H1 (cell line): Measurements from ENCODE around the gene TSPEAR. TPM values are rescaled to one million over a fixed set of nuclear protein-coding genes. Genes with fewer than 3 reads are reported as not detected.
A peak's percentile ranks its signal among the peaks of the same experiment; 100 is the strongest.

ENCODE experiments used
- CTCF ChIA-PET: fragments of 300-600 bp; sonication (Branson Sonifier 250); formaldehyde crosslinking; loops from one replicate; lab custom pipeline; 2021; ENCODE audit not compliant: partially characterized antibody; lab: Charles Lee
- POLR2A ChIA-PET: fragments of 300-600 bp; sonication (Branson Sonifier 250); formaldehyde crosslinking; loops from one replicate; lab custom pipeline; 2021; ENCODE audit warnings: inconsistent platforms; ENCODE audit not compliant: partially characterized antibody; lab: Charles Lee
- DNase-seq, 2 experiments: peaks; one replicate each; pipeline versions ENCODE4 v3.0.0 to v3.0.0-alpha.2; 2010 to 2022; ENCODE audit warnings: low spot score in 2 of 2, low read depth in 1 of 2, mixed read lengths in 1 of 2
- FAIRE-seq: peaks from 2 replicates; lab custom pipeline; 2011; peaks lifted over from hg19 to GRCh38; lab: Jason Lieb, UNC
- H2AFZ ChIP-seq: 2 replicates; pipeline ENCODE4 v1.8.1; 2012; ENCODE audit warnings: low read length, inconsistent platforms
- H2AK5ac ChIP-seq: 2 replicates; pipeline ENCODE4 v1.6.1; 2013; ENCODE audit warnings: low read depth, low read length
- H2BK120ac ChIP-seq: replicated peaks from 2 replicates; pipeline ENCODE3; 2013; ENCODE audit warnings: low read depth, low read length, inconsistent platforms
- H2BK12ac ChIP-seq: 2 replicates; pipeline ENCODE4 v1.6.1; 2013; ENCODE audit warnings: low read depth, low read length
- H2BK15ac ChIP-seq: 2 replicates; pipeline ENCODE4 v1.6.1; 2013; ENCODE audit warnings: low read length
- H2BK20ac ChIP-seq: 2 replicates; pipeline ENCODE4 v1.6.1; 2013; ENCODE audit warnings: low read length
- H2BK5ac ChIP-seq: 2 replicates; pipeline ENCODE4 v1.6.1; 2013; ENCODE audit warnings: low read depth, low read length
- H3K14ac ChIP-seq: 2 replicates; pipeline ENCODE4 v1.6.1; 2013; ENCODE audit warnings: inconsistent platforms; ENCODE audit not compliant: insufficient read length
- H3K18ac ChIP-seq: 2 replicates; pipeline ENCODE4 v1.6.1; 2013; ENCODE audit warnings: low read length; ENCODE audit errors: extremely low read depth
- H3K23ac ChIP-seq: 2 replicates; pipeline ENCODE4 v1.6.1; 2013; ENCODE audit warnings: inconsistent platforms; ENCODE audit not compliant: insufficient read length
- H3K23me2 ChIP-seq: 2 replicates; pipeline ENCODE4 v1.6.1; 2013; ENCODE audit warnings: low read depth, low read length
- H3K27ac ChIP-seq: 2 replicates; pipeline ENCODE4 v1.6.1; 2011; ENCODE audit warnings: low read depth, low read length, inconsistent platforms
- H3K27me3 ChIP-seq, 4 experiments: replicated peaks in 1 of 4; 1 replicate in 1 of 4; 2 replicates in 3 of 4; pipeline versions ENCODE4 v1.6.1 to v1.8.1; 2011 to 2013; ENCODE audit warnings: low read length in 3 of 4, mild to moderate bottlenecking in 3 of 4, inconsistent platforms in 2 of 4, mixed read lengths in 2 of 4, moderate library complexity in 1 of 4; ENCODE audit not compliant: control insufficient read depth in 3 of 4, insufficient read depth in 3 of 4; ENCODE audit errors: extremely low read depth in 1 of 4
- H3K36me3 ChIP-seq, 4 experiments: 2 replicates each; pipeline versions ENCODE4 v1.6.1 to v1.8.1; 2011 to 2013; ENCODE audit warnings: mild to moderate bottlenecking in 4 of 4, low read length in 3 of 4, moderate library complexity in 2 of 4, control low read depth in 1 of 4, inconsistent platforms in 1 of 4; ENCODE audit not compliant: insufficient read depth in 4 of 4, control insufficient read depth in 2 of 4
- H3K4ac ChIP-seq: replicated peaks from 2 replicates; pipeline ENCODE3; 2013; ENCODE audit warnings: low read length, low read depth, mixed read lengths, inconsistent platforms; ENCODE audit not compliant: insufficient read length
- H3K4me1 ChIP-seq, 4 experiments: replicated peaks in 1 of 4; 1 replicate in 1 of 4; 2 replicates in 3 of 4; pipeline versions ENCODE4 v1.6.1 to v1.8.1; 2011 to 2013; ENCODE audit warnings: low read length in 3 of 4, inconsistent platforms in 2 of 4, mixed read lengths in 1 of 4; ENCODE audit not compliant: insufficient read depth in 4 of 4, control insufficient read depth in 3 of 4
- H3K4me2 ChIP-seq, 2 experiments: 2 replicates each; pipeline versions ENCODE4 v1.6.1 to v1.8.1; 2011 to 2013; ENCODE audit warnings: low read depth in 2 of 2, low read length in 2 of 2, control low read depth in 1 of 2, inconsistent platforms in 1 of 2, mild to moderate bottlenecking in 1 of 2; ENCODE audit not compliant: insufficient read depth in 1 of 2
- H3K4me3 ChIP-seq, 4 experiments: fragments of 200-600, 300-600 bp in 1 of 4; sonication (generic), shearing (Covaris generic), sonication (Bioruptor Twin) in 1 of 4; 2 replicates each; pipeline versions ENCODE4 v1.5.1 to v1.8.1; 2011 to 2016; ENCODE audit warnings: low read length in 4 of 4, low read depth in 3 of 4, control low read depth in 2 of 4, inconsistent platforms in 2 of 4, mild to moderate bottlenecking in 2 of 4, mixed read lengths in 1 of 4, moderate library complexity in 1 of 4; ENCODE audit not compliant: insufficient read depth in 2 of 4; ENCODE audit errors: extremely low read depth in 1 of 4
- H3K56ac ChIP-seq: replicated peaks from 2 replicates; pipeline ENCODE3; 2013; ENCODE audit warnings: low read depth, mild to moderate bottlenecking, mixed read lengths, low read length, inconsistent platforms; ENCODE audit not compliant: insufficient read length
- H3K79me1 ChIP-seq: 2 replicates; pipeline ENCODE4 v1.6.1; 2013; ENCODE audit warnings: low read depth, low read length, control low read depth
- H3K79me2 ChIP-seq, 2 experiments: 2 replicates each; pipeline versions ENCODE4 v1.6.1 to v1.8.1; 2012 to 2013; ENCODE audit warnings: low read length in 2 of 2, mild to moderate bottlenecking in 2 of 2, inconsistent platforms in 1 of 2; ENCODE audit not compliant: insufficient read depth in 2 of 2, control insufficient read depth in 1 of 2
- H3K9ac ChIP-seq, 4 experiments: replicated peaks in 1 of 4; 1 replicate in 1 of 4; 2 replicates in 3 of 4; pipeline versions ENCODE4 v1.6.1 to v1.8.1; 2011 to 2013; ENCODE audit warnings: low read depth in 3 of 4, low read length in 3 of 4, control low read depth in 2 of 4, mild to moderate bottlenecking in 2 of 4, moderate library complexity in 2 of 4, inconsistent platforms in 1 of 4; ENCODE audit errors: extremely low read depth in 1 of 4
- H3K9me3 ChIP-seq, 2 experiments: 2 replicates each; pipeline versions ENCODE4 v1.6.1 to v1.8.1; 2012 to 2013; ENCODE audit warnings: mild to moderate bottlenecking in 2 of 2, moderate library complexity in 2 of 2, control low read depth in 1 of 2, inconsistent platforms in 1 of 2, low read depth in 1 of 2, low read length in 1 of 2, mixed read lengths in 1 of 2; ENCODE audit not compliant: insufficient read depth in 2 of 2
- H4K20me1 ChIP-seq, 2 experiments: replicated peaks in 1 of 2; 2 replicates each; pipeline versions ENCODE3 to v1.8.1; 2011 to 2013; ENCODE audit warnings: inconsistent platforms in 2 of 2, low read length in 2 of 2, mild to moderate bottlenecking in 1 of 2; ENCODE audit not compliant: insufficient read depth in 2 of 2, control insufficient read depth in 1 of 2
- H4K5ac ChIP-seq: 2 replicates; pipeline ENCODE4 v1.6.1; 2013; ENCODE audit warnings: low read length, low read depth, mixed read lengths, inconsistent platforms; ENCODE audit not compliant: insufficient read length
- H4K8ac ChIP-seq: 2 replicates; pipeline ENCODE4 v1.8.0; 2013; ENCODE audit warnings: mild to moderate bottlenecking, moderate library complexity, low read length, inconsistent platforms; ENCODE audit not compliant: insufficient read depth; ENCODE audit errors: extremely low read depth
- H4K91ac ChIP-seq: replicated peaks from 2 replicates; pipeline ENCODE3; 2013; ENCODE audit warnings: low read length, mixed read lengths, inconsistent platforms; ENCODE audit not compliant: insufficient read length
- BRCA1 ChIP-seq: IDR thresholded peaks from 2 replicates; pipeline ENCODE4 v1.6.1; 2012; ENCODE audit warnings: low read depth, low read length, improper control_type of control experiment
- CBX5 ChIP-seq: fragments of 300-800, 300-1000 bp; sonication (generic); IDR thresholded peaks from 2 replicates; pipeline ENCODE4 v1.7.1; 2016; ENCODE audit warnings: antibody characterized with exemption, low read length, low read depth
- CHD2 ChIP-seq: IDR thresholded peaks from 2 replicates; pipeline ENCODE4 v1.6.1; 2012; ENCODE audit warnings: low read length, improper control_type of control experiment
- RNF2 ChIP-seq: fragments of 200-900, 300-1000 bp; sonication (generic); IDR thresholded peaks from 2 replicates; pipeline ENCODE4 v1.7.1; 2016; ENCODE audit warnings: borderline replicate concordance, low read depth, mild to moderate bottlenecking, antibody characterized with exemption, low read length; ENCODE audit not compliant: poor library complexity, severe bottlenecking; ENCODE audit errors: missing control alignments
- SAP30 ChIP-seq: fragments of 300-600 bp; sonication (generic); IDR thresholded peaks from 2 replicates; pipeline ENCODE4 v1.7.1; 2012; ENCODE audit warnings: low read length, moderate library complexity, mild to moderate bottlenecking, inconsistent platforms; ENCODE audit not compliant: insufficient read depth, insufficient replicate concordance
- SRF ChIP-seq: IDR thresholded peaks from 2 replicates; pipeline ENCODE4 v1.6.1; 2011; ENCODE audit warnings: mild to moderate bottlenecking, low read depth, low read length, moderate library complexity
- TCF12 ChIP-seq: IDR thresholded peaks from 2 replicates; pipeline ENCODE4 v1.6.1; 2011; ENCODE audit warnings: low read depth, mild to moderate bottlenecking, low read length
- WGBS, 2 experiments: shearing (Covaris generic) in 1 of 2; methylation state at CpG; one replicate each; pipeline versions ENCODE4 v1.1.6 to v1.1.7; 2013 to 2015; ENCODE audit warnings: low lambda C conversion rate in 2 of 2, mixed read lengths in 2 of 2, inconsistent platforms in 1 of 2, low coverage in 1 of 2, missing lambda C conversion rate in 1 of 2; ENCODE audit not compliant: insufficient replicate concordance in 2 of 2, insufficient coverage in 1 of 2, insufficient read length in 1 of 2; ENCODE audit errors: extremely low coverage in 1 of 2, missing lambda C conversion rate in 1 of 2; 5-methylcytosine and 5-hydroxymethylcytosine counted together
- polyA plus RNA-seq, 7 experiments: library from polyadenylated mRNA; depleted of rRNA in 3 of 7; stranded (reverse) in 5 of 7; unstranded in 2 of 7; fragments of >200 nt in 5 of 7; fragments of 200-250 nt in 2 of 7; gene quantifications; 1 replicate in 5 of 7; 2 replicates in 1 of 7; 4 replicates in 1 of 7; pipeline versions ENCODE4 v1.2.1 to v1.2.3, GENCODE V29; 2011 to 2013; ENCODE audit warnings: missing spikeins in 2 of 7, mixed read lengths in 2 of 7
- total RNA-seq: library from RNA; stranded (reverse); fragmentation: NEBNext Ultra II Directional; extraction: Animal tissue kit (Norgen Biotek cat#: 25700); gene quantifications from 2 replicates; pipeline ENCODE4 v1.2.1, GENCODE V29; 2021

The TSPEAR gene
- total and polyA plus RNA-seq, 2 of the 8 experiments (the other 6 are each of a cell fraction or from before 2014, with no cell fraction given): 0.58 to 0.89 TPM

DNA sequence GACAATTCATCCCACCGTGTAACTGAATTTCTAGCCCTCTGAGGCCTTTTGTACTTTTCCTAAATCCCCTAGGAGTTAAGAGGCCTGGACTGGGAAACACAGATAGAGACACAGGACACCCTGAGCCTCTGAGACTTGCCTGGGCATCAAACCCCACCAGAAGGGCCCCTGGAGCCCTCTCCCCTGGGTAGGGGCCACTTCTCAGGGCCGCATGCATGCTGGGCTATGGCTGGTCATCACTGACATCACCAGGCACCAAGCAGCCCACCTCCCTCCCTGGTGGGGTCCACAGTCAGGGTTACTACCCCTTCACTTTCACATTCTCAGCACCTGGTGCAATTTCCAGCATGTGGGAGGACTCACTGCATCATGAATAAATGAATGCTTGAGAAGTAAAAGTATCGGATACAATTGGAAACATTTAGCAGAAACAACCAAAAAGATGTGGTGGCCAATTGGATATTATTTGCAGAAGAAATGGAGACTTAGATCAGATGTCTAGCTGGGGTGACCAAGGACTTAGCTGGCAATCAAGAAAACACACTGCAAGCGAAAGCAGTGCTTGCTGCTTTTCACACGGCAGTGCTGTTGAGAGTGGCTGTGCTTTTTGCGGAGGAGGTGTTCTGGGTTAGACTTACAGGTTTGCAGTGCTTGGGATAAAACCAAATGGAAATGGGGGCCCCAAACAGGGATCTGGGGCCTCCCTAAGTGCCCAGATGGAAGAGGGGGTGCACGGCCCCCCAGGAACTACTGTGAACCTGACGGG lies 111.9 kb downstream of the TSPEAR start:
- DNase-seq (peak in 1 of 2 experiments; percentile 35), FAIRE-seq (no peak)
- H2AK5ac ChIP-seq: no peak overlapping the region
- no peak overlapping the region for H3K27ac ChIP-seq
- no peak overlapping the region for H2AFZ ChIP-seq
- no peak overlapping the region for H3K9ac ChIP-seq
- H2BK12ac ChIP-seq: peak overlapping the region; percentile 72
- no peaks in the 10 kb centered on the region for H3K79me1 ChIP-seq
- 0 out of 2 replicates have a peak, but pooled peaks cover 2% of the 10 kb centered on the region for H3K23me2 ChIP-seq
- ChIA-PET CTCF (no interaction called here), POLR2A (no interaction called here)
- H3K4me2 ChIP-seq: no peak overlapping the region
- no peaks in the 10 kb centered on the region for H4K20me1 ChIP-seq
- peak overlapping the region; percentile 95; the same call in 1 of the 2 replicates for H3K18ac ChIP-seq
- no peak overlapping the region for H3K56ac ChIP-seq
- no peak overlapping the region for H4K8ac ChIP-seq
- peaks cover 0 to 6% (median 4%) of the 10 kb centered on the region in 4 experiments; a peak in 4 of 7 replicates for H3K4me1 ChIP-seq
- no peaks in the 10 kb centered on the region for H3K79me2 ChIP-seq
- peak overlapping the region; percentile 49; the same call in 1 of the 2 replicates for H2BK20ac ChIP-seq
- H3K4ac ChIP-seq: peak overlapping the region; percentile 54
- H3K4me3 ChIP-seq: no peak overlapping the region
- peaks cover 0 to 2% of the 10 kb centered on the region in 2 experiments; a peak in 1 of 4 replicates for H3K9me3 ChIP-seq
- no peaks in the 10 kb centered on the region for H3K36me3 ChIP-seq
- peak overlapping the region; percentile 61; the same call in 1 of the 2 replicates for H2BK5ac ChIP-seq
- H3K27me3 ChIP-seq: no peaks in the 10 kb centered on the region
- H4K91ac ChIP-seq: peak overlapping the region; percentile 98
- no peak overlapping the region for H3K23ac ChIP-seq
- H4K5ac ChIP-seq: peak overlapping the region; percentile 34
- peak overlapping the region; percentile 81; the same call in 1 of the 2 replicates for H2BK15ac ChIP-seq
- no peak overlapping the region for H3K14ac ChIP-seq
- WGBS, 2 experiments: 90% methylated on average over 8 of the region's 8 CpGs; no CpG with 5 or more reads in 1 of the 2 experiments
- peak overlapping the region; percentile 30 for H2BK120ac ChIP-seq
- TF ChIP-seq SRF: no peak
- TF ChIP-seq CHD2: no peak
- TF ChIP-seq SAP30: no peak
- TF ChIP-seq TCF12: no peak
- no peak for TF ChIP-seq CBX5
- TF ChIP-seq BRCA1: no peak
- no peak for TF ChIP-seq RNF2
- TF ChIP-seq, all 59 proteins: peak for 0
